HG03039 (cell line): Measurements from ENCODE around the gene GPR4.
"Not testable (repeated sequence)": the region's sequence is repeated elsewhere in the genome, so short reads cannot be mapped to it uniquely, and the experiment has no call there.

Experiments used
- ATAC-seq: cut with Tn5 transposase; IDR thresholded peaks from one replicate; pipeline ENCODE4 v1.9.1; 2021; ENCODE audit warnings: mild to moderate bottlenecking, moderate library complexity; ENCODE audit not compliant: unreplicated experiment

Gene GPR4

DNA sequence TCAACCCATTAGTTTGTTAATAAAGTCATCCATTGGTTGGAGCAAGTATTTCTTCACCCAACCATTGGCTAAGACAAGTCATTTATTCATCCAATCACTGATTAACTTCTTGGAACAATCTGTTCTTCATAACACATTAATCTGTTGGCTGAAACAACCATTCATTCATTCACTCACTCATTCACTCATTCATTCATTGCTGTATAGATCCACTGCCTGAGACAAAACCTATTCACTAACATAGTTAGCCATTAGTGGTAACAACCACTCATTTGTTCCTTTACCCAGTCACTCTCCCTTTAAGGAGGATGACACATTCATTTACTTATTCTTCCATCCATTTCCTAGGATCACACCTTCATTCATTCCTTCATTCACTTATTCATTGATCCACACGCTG is 22.0 kb upstream of the GPR4 start:
- ATAC-seq: no peak

GRCh38 chr19:45621976-45622503 is 20.0 kb upstream of the GPR4 start:
- ATAC-seq: no peak

DNA sequence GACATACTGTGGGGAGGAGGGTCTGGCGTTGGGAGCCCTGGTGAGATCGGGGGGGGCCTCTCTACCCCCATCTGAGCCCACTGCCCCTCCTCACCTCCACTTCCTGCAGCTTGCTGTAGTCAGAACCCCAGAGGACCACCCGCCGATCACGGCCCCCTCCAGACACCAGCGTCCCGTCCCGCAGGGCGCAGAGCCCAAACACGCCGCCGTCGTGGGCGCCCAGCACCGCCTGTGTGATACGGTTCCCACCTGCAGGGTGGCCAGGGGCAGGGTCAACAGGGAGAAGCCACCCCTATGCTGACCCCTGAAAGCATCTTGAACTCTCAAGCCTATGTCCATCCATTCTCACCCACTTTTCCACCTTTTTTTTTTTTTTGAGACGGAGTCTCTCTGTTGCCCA is 19.4 kb upstream of the GPR4 start:
- ATAC-seq: no peak

GRCh38 chr19:45616704-45617017 is 14.6 kb upstream of the GPR4 start:
- no peak for ATAC-seq

GRCh38 chr19:45615795-45616703 is 14.0 kb upstream of the GPR4 start:
- ATAC-seq: no peak

DNA sequence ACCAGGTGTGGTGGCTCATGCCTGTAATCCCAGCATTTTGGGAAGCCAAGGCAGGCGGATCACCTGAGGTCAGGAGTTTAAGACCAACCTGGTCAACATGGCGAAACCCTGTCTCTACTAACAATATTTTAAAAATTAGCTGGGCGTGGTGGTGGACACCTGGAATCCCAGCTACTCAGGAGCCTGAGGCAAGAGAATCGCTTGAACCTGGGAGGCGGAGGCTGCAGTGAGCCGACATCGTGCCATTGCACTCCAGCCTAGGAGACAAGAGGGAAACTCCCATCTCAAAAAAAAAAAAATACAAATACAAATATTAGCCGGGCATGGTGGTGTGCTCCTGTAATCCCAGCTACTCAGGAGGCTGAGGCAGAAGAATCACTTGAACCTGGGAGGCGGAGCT is 13.0 kb upstream of the GPR4 start:
- not testable (repeated sequence) for ATAC-seq

DNA sequence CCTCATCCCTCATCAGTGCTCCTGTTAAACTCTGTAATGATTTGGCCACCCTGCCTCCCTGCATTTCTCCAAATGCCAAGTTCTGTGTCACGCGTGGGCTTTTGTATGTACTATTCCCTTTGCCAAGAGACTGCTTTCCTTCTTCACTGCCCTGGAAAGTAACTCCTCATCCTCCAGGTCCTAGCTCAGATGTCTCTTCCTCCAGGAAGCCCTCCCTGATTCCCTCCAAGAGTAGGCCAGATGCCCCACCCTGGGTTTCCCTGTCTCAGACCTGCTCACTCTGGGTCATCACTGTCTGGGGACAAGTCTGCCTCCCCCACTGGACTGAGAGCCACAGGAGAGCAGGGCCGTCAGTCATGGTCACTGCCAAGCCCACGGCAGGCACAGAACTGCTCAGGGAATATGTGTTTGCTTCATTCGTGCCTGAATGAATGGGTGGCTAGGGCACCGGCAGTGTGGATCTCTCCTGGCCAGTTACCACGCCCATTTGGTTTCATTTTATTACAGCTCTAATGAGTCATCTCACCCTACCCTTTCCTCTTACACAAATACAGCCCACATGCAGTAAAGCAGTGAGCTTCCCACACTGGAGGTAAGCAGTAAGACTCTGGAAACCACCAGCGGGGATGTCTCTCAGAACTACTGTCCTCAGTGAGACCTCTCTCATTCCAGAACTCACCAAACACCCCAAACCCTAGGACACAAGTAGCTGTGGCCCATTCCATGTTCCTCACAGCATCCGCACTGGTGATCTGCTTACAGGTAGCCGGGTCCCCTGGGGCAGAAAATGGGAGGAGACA is 12.1 kb upstream of the GPR4 start:
- ATAC-seq: no peak

GRCh38 chr19:45608948-45609347 is 6.9 kb upstream of the GPR4 start:
- no peak for ATAC-seq

GRCh38 chr19:45607071-45608029 is 5.3 kb upstream of the GPR4 start:
- ATAC-seq: no peak

GRCh38 chr19:45601115-45601514 is 897 bp downstream of the GPR4 start:
- ATAC-seq: no peak

GRCh38 chr19:45600340-45600885 is 1.6 kb downstream of the GPR4 start:
- ATAC-seq: no peak

DNA sequence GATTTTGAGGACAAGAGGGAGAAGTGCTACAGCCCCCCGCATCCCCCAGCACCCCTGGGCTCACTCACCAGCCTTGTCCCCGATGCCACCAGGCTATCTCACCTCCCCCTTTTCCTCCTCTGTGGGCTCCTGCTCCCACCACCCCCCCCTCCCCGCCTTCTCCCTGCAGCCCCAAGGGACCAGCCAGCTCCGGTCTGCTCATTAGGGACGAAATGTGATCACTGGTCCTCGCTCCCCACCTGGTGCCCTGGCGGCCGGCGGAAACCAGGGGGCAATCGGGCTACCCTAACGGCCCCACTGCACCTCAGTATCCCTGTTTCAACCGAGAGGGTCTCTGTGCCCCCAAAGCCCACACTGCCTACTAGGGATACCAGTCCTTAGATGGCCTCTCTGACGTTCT is 2.7 kb downstream of the GPR4 start:
- ATAC-seq: no peak

- ATAC-seq: no peak
These were observed 3.6 kb downstream of the GPR4 start for GRCh38 chr19:45598267-45599001.

DNA sequence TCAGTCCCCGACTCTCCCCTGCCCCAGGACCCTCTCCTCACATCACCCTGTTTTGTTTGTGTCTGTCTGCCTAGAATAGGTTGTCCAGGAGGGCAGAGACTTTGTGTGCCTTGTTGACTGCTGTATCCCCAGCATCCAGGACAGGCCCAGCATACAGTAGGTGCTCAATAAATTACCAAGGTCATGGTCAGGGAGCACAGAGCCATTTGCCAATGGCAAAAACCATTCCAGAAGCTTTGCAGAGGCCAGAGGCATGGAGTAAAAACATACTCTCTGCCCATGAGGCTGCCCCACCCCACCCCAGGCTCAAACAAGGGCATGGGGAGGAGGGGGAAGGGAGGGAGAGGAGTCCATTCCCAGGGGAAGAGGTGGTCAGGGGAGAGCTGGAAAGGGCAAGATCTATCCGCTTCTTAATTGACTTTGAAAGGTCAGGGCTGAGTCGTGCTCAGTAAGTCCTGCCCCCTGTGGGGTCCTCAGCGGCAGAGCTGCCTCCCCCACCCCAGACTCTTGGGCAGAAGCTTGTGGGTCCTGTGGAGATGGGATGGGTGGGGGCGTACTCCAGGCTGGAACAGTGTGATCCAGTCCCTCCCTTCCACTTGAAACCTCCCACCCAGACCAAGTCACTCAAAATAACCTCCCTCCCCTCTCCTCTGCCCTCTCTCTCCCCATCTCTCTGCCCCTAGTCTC is 4.4 kb downstream of the GPR4 start:
- ATAC-seq: no peak

DNA sequence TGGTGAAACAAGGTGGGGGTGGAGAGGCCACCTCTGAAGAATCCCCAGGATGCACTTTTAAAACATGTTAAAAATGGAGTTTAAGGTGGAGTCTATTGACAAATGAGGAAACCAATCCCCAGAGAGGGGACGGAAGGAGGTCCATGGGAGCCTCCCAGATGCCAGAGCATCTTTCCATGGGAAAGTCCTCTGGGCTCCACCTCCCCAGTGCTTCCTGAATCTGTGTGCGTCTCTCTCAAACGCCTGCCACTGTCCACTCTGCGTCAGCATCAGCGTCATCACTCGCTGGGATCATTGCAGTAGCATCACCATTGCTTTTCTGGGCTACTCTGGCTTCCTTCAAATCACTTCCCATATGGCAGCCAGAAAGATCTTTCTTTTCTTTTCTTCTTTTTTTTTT is 6.2 kb downstream of the GPR4 start:
- no peak for ATAC-seq

GRCh38 chr19:45593520-45593919 is 8.5 kb downstream of the GPR4 start:
- no peak for ATAC-seq

- ATAC-seq: no peak
These were observed 9.6 kb downstream of the GPR4 start for GRCh38 chr19:45592366-45592765.

DNA sequence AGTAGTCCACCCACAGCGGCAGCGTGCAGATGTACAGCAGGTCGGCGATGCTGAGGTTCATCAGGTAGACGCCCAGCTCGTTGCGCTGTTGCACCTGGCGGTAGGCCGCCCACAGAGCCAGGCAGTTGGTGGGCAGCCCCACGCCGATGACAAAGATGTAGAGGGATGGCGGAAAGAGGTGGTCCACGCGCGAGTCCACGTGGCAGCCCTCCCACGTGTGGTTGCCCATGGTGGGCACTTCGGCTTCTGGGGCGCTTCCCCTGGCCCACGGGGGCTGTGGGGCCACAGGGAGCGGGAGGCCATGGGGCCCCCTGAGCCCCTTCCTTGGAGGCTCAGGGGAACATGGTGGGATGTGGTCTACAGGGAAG is 10.4 kb downstream of the GPR4 start:
- no peak for ATAC-seq

DNA sequence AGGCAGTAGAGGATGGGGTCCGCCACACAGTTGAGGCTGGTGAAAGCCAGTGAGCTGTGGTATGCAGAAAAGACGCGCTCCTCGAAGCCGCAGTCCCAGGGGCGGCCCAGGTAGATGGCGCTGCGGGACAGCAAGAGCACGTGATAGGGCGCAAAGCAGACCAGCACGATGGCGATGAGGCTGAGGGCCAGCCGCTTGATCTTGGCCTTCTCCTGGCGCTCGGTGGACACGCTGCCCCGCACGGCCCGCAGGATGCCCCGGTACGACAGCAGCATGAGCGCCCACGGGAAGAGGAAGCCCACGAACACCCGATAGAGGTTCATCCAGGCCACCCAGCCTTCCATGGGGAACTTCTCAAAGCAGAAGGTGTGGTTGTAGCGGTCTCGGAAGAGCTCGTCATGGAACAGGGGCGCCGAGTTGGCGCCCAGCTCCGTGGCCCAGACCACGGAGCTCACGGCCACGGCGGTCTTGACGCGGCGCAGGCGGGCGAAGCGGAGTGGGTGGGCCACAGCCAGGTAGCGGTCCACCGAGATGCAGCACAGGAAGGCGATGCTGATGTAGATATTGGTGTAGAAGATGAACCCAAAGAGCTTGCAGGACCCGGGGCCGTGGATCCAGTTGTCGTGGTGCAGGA is 10.9 kb downstream of the GPR4 start:
- no peak for ATAC-seq
